Endometrium (tissue), 2 donors: ENCODE results near the gene SRGAP3.

Experiments
- FAIRE-seq: peaks from 2 replicates; lab custom pipeline; 2012; peaks lifted over from hg19 to GRCh38; lab: Jason Lieb, UNC
- donor health status: control.
- donor health status: control.

The SRGAP3 gene

GRCh38 chr3:9170851-9171160 is 78.6 kb downstream of the SRGAP3 start:
- FAIRE-seq = no peak

GRCh38 chr3:9169956-9170850 is 79.2 kb downstream of the SRGAP3 start:
- no peak for FAIRE-seq

- FAIRE-seq = no peak
Observed at GRCh38 chr3:9169326-9169725, 80.1 kb downstream of the SRGAP3 start.

GRCh38 chr3:9168241-9168741 is 81.2 kb downstream of the SRGAP3 start:
- FAIRE-seq = no peak

GRCh38 chr3:9167222-9167621 is 82.2 kb downstream of the SRGAP3 start:
- FAIRE-seq = no peak

GRCh38 chr3:9165421-9165820 is 84.0 kb downstream of the SRGAP3 start:
- FAIRE-seq = no peak

- no peak for FAIRE-seq
Observed at GRCh38 chr3:9163289-9163688, 86.2 kb downstream of the SRGAP3 start.

- FAIRE-seq = no peak
Observed at GRCh38 chr3:9161811-9162210, 87.6 kb downstream of the SRGAP3 start.

- FAIRE-seq = no peak
Observed at GRCh38 chr3:9161298-9161697, 88.1 kb downstream of the SRGAP3 start.

GRCh38 chr3:9158865-9159630 is 90.4 kb downstream of the SRGAP3 start:
- no peak for FAIRE-seq

GRCh38 chr3:9157651-9158362 is 91.6 kb downstream of the SRGAP3 start:
- FAIRE-seq = no peak

GRCh38 chr3:9156604-9157003 is 92.8 kb downstream of the SRGAP3 start:
- FAIRE-seq = no peak

GRCh38 chr3:9155028-9155427 is 94.4 kb downstream of the SRGAP3 start:
- no peak for FAIRE-seq

- no peak for FAIRE-seq
Observed at GRCh38 chr3:9153904-9154619, 95.4 kb downstream of the SRGAP3 start.

GRCh38 chr3:9151240-9151639 is 98.2 kb downstream of the SRGAP3 start:
- no peak for FAIRE-seq

- no peak for FAIRE-seq
Observed at GRCh38 chr3:9149566-9149965, 99.9 kb downstream of the SRGAP3 start.

GRCh38 chr3:9147896-9148266 is 101.6 kb downstream of the SRGAP3 start:
- FAIRE-seq = no peak

GRCh38 chr3:9147215-9147895 is 102.1 kb downstream of the SRGAP3 start:
- no peak for FAIRE-seq

GRCh38 chr3:9146367-9147071 is 102.9 kb downstream of the SRGAP3 start:
- no peak for FAIRE-seq

- FAIRE-seq = no peak
Observed at GRCh38 chr3:9143184-9143583, 106.3 kb downstream of the SRGAP3 start.

GRCh38 chr3:9142362-9142761 is 107.1 kb downstream of the SRGAP3 start:
- FAIRE-seq = no peak
